ENCODE measurements around the gene ENTPD6.
"Not testable (repeated sequence)": the region's sequence is repeated elsewhere in the genome, so short reads cannot be mapped to it uniquely, and the experiment has no call there.

ENTPD6 gene

GRCh38 chr20:25195014-25195961 is at the start of gene ENTPD6:
ENTPD6 (plus strand) TSS chr20:25195712; CDS start chr20:25206537, 10,825 bp downstream.
- no peak for FAIRE-seq

- FAIRE-seq = no peak
Observed at GRCh38 chr20:25146976-25147375, 48.5 kb upstream of the ENTPD6 start.

- no peak for FAIRE-seq
Observed at GRCh38 chr20:25147716-25148115, 47.8 kb upstream of the ENTPD6 start.

GRCh38 chr20:25148181-25148981 is 47.1 kb upstream of the ENTPD6 start:
- no peak for FAIRE-seq

- no peak for FAIRE-seq
Observed at GRCh38 chr20:25148982-25149846, 46.3 kb upstream of the ENTPD6 start.

GRCh38 chr20:25150016-25150415 is 45.5 kb upstream of the ENTPD6 start:
- no peak for FAIRE-seq

GRCh38 chr20:25158043-25158442 is 37.5 kb upstream of the ENTPD6 start:
- FAIRE-seq = no peak

GRCh38 chr20:25160467-25160866 is 35.0 kb upstream of the ENTPD6 start:
- no peak for FAIRE-seq

- no peak for FAIRE-seq
Observed at GRCh38 chr20:25160897-25161296, 34.6 kb upstream of the ENTPD6 start.

- no peak for FAIRE-seq
Observed at GRCh38 chr20:25165128-25165527, 30.4 kb upstream of the ENTPD6 start.

GRCh38 chr20:25166105-25166782 is 29.3 kb upstream of the ENTPD6 start:
- not testable (repeated sequence) for FAIRE-seq

GRCh38 chr20:25173321-25173720 is 22.2 kb upstream of the ENTPD6 start:
- FAIRE-seq = no peak

- no peak for FAIRE-seq
Observed at GRCh38 chr20:25173886-25174308, 21.6 kb upstream of the ENTPD6 start.

GRCh38 chr20:25176184-25176583 is 19.3 kb upstream of the ENTPD6 start:
- FAIRE-seq = no peak

GRCh38 chr20:25177890-25178321 is 17.6 kb upstream of the ENTPD6 start:
- no peak for FAIRE-seq

GRCh38 chr20:25178563-25179438 is 16.7 kb upstream of the ENTPD6 start:
- FAIRE-seq = peak; percentile 39

GRCh38 chr20:25179439-25180089 is 15.9 kb upstream of the ENTPD6 start:
- FAIRE-seq = no peak

- not testable (repeated sequence) for FAIRE-seq
Observed at GRCh38 chr20:25184391-25184790, 11.1 kb upstream of the ENTPD6 start.

GRCh38 chr20:25187220-25187619 is 8.3 kb upstream of the ENTPD6 start:
- no peak for FAIRE-seq

- FAIRE-seq = no peak
Observed at GRCh38 chr20:25187635-25188034, 7.9 kb upstream of the ENTPD6 start.

All from endometrium (tissue), 2 donors.